GM21526 (cell line): ENCODE data around the gene ATP2B3.

Experiments
- ATAC-seq: cut with Tn5 transposase; IDR thresholded peaks from one replicate; pipeline ENCODE4 v1.9.1; 2021; ENCODE audit warnings: moderate library complexity; ENCODE audit not compliant: unreplicated experiment, low FRiP score

ATP2B3 gene

GRCh38 chrX:153608376-153608775, 90.9 kb downstream of the ATP2B3 start:
- no peak for ATAC-seq

- no peak for ATAC-seq
Observed at GRCh38 chrX:153608806-153609205, 91.4 kb downstream of the ATP2B3 start.

GRCh38 chrX:153609917-153610835, 92.7 kb downstream of the ATP2B3 start:
- peak; percentile 66 for ATAC-seq

- no peak for ATAC-seq
Observed at GRCh38 chrX:153610836-153611213, 93.4 kb downstream of the ATP2B3 start.

GRCh38 chrX:153611298-153612095, 94.1 kb downstream of the ATP2B3 start:
- ATAC-seq, result no peak

GRCh38 chrX:153612413-153612812, 95.0 kb downstream of the ATP2B3 start:
- no peak for ATAC-seq

DNA sequence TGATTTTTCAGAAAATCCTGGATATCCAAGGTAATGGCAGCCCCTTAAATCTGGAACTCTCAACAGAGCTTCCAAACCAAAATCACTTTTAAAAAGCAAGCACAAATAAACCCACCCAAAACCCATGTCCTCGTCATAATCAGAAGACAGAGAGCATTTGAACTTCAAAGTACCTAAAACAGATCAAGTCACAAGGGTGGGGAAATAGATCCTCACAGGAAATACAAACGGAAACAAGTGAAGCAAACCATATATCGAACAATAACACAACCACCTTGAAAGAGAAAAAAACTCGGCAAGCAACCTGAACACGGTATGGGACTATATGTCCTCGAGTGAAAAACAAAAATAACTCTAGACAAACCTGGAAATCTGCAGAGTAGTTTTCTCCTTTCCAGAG, 97.4 kb downstream of the ATP2B3 start:
- ATAC-seq, result no peak

GRCh38 chrX:153620576-153620975, 103.1 kb downstream of the ATP2B3 start:
- no peak for ATAC-seq

DNA sequence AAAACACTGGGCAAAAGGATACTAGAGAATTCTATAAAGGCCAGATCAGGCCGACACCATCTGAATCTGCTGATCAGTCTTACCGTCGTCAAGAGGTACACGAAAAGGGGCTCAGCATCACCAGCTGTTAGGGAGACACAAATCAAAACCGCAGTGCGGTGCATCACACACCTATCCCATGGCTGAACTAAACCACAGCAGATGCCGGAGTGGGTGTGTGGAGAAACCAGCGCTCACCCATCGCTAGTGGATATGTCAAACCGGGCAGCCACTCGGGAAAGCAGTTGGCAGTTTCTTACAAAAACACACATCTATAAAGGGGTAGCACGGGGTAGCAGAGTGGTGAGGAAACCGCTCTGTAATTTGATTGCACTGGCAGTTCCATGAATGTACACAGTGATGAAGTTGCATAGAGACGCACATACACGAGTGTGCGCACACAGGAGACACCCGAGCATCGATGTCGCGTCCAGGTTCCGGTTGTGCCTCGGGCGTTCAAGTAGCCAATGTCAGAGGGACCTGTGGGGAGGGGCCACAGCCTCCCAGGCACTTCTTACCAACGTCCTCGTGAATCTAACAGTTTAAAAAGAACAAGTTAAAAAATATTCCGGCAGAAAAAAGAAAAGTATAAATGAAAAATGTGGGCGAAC, 104.6 kb downstream of the ATP2B3 start:
- ATAC-seq, result no peak

DNA sequence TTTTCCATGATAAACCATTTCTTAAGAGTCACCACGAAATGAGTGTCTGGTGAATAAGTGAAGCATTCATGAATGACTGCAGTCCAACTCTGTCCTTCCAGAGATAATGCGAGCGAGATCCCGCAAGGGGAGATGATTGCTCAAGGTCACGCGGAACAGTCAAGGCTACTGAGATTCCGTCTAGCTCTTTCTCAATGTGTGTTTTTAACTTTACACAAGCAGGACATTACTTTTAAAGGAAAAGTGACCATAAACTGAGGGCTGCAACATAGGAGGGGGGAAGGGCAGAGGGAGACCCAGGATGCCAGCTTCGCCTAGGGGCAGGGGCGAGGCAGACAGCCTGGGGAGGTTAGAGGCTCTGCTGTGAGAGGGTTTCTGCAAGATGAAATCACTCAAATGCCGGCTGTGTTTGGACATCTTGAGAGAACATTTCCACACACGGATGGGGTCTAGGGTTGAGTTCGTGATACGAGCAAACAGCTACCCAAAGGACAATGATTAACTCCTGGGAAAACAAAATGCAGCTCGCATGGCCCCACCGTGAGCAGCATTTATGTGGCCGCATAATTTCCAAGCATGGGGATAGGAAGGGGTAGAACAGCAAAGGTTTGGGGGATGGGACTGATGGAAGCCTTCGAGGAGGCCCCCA, 105.3 kb downstream of the ATP2B3 start:
- no peak for ATAC-seq

- no peak for ATAC-seq
Observed at GRCh38 chrX:153623310-153624029, 106.0 kb downstream of the ATP2B3 start.

DNA sequence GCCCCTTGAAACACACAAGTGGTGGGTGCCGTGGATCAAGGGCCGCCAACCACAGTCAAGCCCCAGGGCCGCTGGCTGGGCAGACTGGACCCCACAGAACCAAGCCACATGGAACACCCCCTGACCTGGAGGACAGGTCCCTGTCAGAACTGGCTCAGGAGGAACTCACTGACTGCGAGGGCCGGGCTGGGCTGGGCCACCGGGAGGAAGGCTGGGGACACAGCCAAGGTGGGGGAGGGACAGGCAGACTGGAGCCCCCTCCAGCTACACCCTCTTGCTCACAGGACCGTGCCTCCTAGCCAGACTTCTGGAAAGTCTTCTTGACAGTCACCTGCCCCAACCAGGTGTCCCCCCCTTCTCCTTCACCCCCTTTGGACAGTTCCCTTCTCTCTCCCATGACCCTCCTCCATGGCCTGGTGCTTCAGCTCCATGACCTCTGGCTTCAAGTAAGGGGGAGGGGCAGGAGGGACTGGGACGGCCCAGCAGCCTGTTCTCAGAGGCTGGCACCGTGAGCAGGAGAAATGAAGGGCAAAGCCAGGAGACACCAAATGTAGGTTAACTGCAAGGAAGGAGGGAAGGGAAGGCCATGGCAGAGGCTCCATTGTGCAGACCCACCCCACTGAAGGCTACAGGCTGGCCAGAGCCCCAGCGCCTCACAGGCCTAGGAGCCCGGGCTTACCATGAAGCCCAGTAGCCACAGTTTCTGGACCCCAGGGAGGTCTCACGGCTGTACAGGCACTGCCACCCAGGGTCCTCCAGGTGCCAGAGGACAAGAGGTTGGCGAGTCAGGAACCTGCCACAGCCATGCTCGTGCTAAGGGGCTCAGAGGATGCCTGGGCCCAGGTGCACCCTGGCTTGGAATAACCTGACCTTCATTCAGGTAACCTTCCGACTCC, 107.0 kb downstream of the ATP2B3 start:
- ATAC-seq, result no peak

DNA sequence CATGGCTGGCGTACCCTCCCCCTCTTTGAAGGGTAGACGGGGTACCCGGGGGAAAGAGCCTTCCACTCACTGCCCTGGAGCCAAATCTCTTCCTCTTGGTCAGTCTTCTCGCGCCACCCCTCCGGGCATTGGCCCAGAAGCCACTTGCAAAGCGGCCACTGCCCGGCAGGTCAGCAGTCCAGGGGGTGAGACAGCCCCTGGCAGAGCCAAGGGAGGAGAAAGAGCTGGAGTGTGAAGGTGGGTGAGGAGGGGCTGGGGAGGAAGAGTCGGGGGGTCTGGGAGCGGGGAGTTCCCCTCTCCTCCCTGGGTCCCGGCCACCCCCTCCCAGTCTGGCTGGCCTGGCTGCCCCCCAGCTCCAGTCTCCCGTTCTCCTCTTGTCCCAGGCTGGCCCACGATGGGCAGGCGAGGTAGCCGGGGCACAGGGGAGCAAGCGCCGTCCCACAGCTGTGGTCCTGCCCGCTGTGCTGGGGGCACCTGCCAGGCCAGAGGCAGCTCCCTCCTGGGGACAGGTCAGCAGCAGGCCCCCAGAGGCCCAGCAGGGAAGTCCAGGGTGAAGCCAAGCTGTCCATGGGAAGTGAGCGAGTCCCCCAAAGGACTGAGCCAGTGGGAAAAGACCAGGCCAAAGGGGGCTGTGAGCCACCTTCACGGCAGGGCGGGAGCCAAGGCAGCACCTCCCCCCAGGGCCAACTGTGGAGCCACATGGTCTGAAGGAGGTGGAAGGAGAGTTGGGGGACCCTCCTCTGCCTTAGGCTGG, 108.0 kb downstream of the ATP2B3 start:
- ATAC-seq, result no peak

DNA sequence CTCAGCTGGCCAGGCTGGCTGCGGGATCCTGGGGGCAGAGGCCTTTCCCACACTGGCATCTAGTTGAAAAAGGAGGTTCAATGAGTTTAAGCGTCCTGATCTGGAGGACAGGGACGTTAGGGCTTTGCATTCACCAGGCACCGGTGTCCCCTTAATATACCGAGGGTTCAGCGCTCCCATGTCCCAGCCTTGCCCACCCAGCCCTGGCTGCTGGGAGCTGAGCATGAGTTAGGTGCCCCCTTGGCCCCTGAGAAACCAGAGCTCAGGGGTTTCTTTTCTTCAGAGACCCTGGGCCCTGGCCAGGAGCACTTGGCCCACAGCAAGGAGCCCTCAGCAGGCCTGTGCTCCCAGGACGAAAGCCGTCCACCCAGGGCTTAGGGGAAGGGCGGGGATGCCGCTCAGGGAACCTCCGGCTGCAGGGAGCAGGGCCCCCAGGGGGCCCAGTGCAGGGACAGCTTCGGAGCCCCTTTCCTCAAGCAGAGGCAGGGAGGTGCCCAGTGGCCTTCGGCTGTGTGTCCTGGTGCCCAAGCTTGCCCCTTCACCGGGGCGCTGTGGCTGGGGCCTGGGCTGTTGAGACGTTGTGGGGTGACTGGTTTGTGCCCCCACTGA, 108.7 kb downstream of the ATP2B3 start:
- no peak for ATAC-seq

DNA sequence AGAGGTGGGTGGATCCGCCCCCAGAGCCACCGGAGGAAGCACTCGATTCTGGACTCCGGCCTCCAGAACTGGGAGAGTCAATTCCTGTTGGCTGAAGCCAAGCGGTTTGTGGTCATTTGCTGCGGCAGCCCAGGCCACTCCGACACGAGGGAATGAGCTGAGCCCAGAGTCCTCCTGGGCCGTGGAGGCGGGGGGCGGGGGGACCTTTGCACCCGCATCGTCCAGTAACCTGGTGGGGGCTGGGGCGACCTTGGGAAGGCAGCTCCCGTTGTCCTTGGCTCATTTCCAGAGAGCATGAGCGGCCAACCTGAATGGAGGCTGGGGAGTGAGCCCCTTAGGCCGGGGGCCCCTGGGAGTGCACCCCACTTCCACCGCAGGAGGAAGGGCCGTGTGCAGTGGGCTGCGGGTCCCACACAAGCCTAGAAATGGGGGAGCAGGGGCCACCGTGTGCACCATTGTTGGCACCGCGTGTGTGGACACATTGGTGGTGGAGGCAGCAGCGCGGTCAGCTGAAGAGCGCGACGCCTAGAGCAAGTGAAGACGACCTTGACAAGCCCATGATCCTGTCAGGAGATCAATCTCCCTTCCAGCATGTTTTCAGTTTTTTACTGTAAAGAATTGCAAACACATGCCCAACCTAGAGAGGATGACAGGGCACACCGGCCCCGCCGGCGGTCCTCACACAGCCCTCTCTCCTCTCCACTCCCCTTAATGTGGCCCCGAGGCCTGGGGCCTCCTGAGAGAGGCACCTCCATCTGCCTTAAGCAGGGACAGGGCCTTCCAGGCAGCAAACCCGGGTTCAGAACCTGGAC, 109.6 kb downstream of the ATP2B3 start:
- ATAC-seq, result no peak

DNA sequence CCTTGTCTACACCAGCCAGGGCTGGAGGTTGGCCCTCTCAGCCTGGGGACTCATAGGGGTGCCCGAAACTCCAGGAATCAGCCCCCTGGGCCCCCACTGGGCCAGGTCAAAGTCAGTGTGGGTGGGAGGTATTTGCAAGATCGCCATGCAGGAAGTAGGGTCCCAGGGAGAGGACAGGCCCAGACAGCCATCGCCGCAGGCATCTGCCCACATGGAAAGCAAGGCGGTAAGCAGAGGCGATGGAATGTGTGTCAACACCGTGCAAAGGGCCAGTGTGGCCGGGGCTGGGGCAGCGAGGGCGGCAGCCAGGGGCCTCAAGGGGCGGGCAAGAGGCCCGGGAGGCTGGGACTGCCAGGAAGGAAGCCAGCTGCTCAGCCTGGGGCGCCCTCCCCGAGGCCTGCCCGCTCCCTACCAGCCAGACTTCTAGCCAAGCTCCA, 110.3 kb downstream of the ATP2B3 start:
- no peak for ATAC-seq

- no peak for ATAC-seq
Observed at GRCh38 chrX:153628129-153628528, 110.7 kb downstream of the ATP2B3 start.
